T47D (cell line): ENCODE data around the gene CRABP1.

Experiments used
- DNase-seq, 2 experiments: peaks; one replicate each; pipeline versions ENCODE4 v3.0.0 to v3.0.0-alpha.2; 2011 to 2012; ENCODE audit warnings: low read depth in 1 of 2, low spot score in 1 of 2
- JUND ChIP-seq: IDR thresholded peaks from 2 replicates; pipeline ENCODE4 v1.6.1; 2012; ENCODE audit warnings: low read depth
- in situ Hi-C: cut with HindIII; loops from 2 replicates; pipeline ENCODE4 v1.10.0; 2016; ENCODE audit warnings: low sequenced_read_pairs, low pct_unique_long_range_greater_than_20kb

Gene CRABP1

GRCh38 chr15:78341057-78341987 is 1.2 kb downstream of the CRABP1 start:
- no peak for TF ChIP-seq JUND
- no peak for DNase-seq
- in situ Hi-C loops: no loop called here

- DNase-seq: no peak
- no peak for TF ChIP-seq JUND
- in situ Hi-C loops: no loop called here
These were observed 1.9 kb downstream of the CRABP1 start for GRCh38 chr15:78342021-78342420.

GRCh38 chr15:78343276-78344060 is 3.3 kb downstream of the CRABP1 start:
- no peak for TF ChIP-seq JUND
- DNase-seq: no peak
- in situ Hi-C loops: no loop called here

GRCh38 chr15:78345396-78346125 is 5.4 kb downstream of the CRABP1 start:
- TF ChIP-seq JUND: no peak
- in situ Hi-C loops: no loop called here
- peak in 1 of 2 experiments; percentile 24 for DNase-seq

- no peak for TF ChIP-seq JUND
- peak in 1 of 2 experiments; percentile 88 for DNase-seq
- in situ Hi-C loops: no loop called here
These were observed 7.7 kb downstream of the CRABP1 start for GRCh38 chr15:78347586-78348543.

GRCh38 chr15:78350058-78350457 is 9.9 kb downstream of the CRABP1 start:
- no peak for TF ChIP-seq JUND
- in situ Hi-C loops: no loop called here
- peak in 1 of 2 experiments; percentile 64 for DNase-seq

- in situ Hi-C loops: no loop called here
- TF ChIP-seq JUND: no peak
- no peak for DNase-seq
These were observed 11.4 kb downstream of the CRABP1 start for GRCh38 chr15:78351539-78351938.

GRCh38 chr15:78353093-78353492 is 12.9 kb downstream of the CRABP1 start:
- TF ChIP-seq JUND: no peak
- DNase-seq: peak in 1 of 2 experiments; percentile 57
- in situ Hi-C loops: no loop called here

GRCh38 chr15:78355177-78355576 is 15.0 kb downstream of the CRABP1 start:
- in situ Hi-C loops: no loop called here
- TF ChIP-seq JUND: no peak

GRCh38 chr15:78358102-78358870 is 18.1 kb downstream of the CRABP1 start:
- in situ Hi-C loops: no loop called here
- no peak for TF ChIP-seq JUND
- DNase-seq: peak in 1 of 2 experiments; percentile 23

More at GRCh38 chr15:78355177-78355576, 15.0 kb downstream of the CRABP1 start:
- DNase-seq: no peak
